Stimulated activated CD8-positive, alpha-beta memory T cell treated with anti-CD3 and anti-CD28 coated beads, Interleukin-15, amount 100 ng/mL, for 48 hours (primary cell): ENCODE results near the gene GUCD1.
"Not testable (repeated sequence)": the region's sequence is repeated elsewhere in the genome, so short reads cannot be mapped to it uniquely, and the experiment has no call there.

ENCODE experiments used
- DNase-seq, 2 donors: peaks; one replicate each; pipeline ENCODE4 v3.0.0-alpha.2; 2020; ENCODE audit warnings: low read depth in 2 of 2

Gene GUCD1

DNA sequence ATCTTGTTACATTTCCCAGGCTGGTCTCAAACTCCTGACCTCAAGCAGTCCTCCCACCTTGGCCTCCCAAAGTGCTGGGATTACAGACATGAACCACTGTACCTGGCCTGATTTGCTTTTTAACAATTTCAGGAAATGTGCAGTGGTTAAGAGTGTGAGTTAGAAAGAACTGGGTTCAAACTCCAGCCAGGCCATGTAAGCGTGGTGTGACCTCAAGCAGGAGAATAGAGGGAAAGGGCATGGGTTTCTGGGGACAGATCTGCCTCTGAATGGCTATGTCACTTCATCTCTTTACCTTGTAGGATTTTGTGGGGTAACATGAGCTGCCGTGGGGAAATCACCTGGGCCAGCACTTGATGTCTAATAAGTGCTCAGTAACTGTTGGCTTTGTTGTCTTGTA lies 10.1 kb upstream of the GUCD1 start:
- no peak for DNase-seq

DNA sequence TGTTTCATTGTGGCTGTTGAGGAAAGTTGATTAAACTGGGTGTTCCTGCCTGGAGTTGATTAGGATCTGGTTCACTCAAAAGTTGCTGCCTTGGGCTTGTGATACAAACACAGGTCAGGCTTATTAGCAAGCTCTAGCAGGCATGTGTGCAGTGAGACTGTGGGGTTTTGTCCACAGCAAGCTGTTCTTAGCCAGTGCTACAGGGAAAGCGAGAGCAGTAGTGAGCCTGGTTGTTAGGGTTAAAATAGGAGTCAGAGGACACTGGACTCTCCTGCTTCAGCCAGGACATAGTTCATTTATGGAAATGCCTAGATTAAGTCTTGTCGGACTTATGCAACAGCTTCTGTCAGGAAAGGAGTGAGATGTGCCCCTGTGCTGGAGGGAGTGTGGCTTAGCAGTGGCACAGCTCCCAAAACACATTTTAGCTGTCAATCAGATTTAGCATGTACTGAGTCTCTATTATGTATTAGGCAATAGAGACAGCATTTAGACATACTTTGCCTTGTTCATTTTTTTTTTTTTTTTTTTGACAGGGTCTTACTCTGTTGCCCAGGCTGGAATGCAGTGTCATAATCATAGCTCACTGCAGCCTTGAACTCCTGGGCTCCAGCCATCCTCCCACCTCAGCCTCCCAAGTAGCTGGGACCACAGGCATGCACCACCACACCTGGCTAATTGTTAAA lies 9.6 kb upstream of the GUCD1 start:
- no peak for DNase-seq

DNA sequence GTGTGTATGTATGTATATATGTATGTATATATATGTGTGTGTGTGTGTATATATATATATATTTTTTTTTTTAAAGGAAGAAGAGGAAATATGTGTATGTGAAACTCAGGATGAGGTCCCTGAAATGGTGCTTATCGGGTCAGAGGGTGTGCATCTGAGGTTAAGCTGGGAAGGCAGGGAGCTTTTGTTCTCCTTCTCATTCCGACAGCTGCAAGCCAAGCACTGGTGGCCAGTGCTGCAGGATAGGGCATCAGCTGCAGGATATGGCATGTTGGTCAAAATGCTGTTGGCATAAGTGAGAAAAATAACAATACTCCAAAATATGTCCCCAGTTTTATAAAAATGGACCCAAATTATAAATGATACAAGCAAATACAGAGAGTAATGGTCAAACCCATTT lies 8.3 kb upstream of the GUCD1 start:
- no peak for DNase-seq

DNA sequence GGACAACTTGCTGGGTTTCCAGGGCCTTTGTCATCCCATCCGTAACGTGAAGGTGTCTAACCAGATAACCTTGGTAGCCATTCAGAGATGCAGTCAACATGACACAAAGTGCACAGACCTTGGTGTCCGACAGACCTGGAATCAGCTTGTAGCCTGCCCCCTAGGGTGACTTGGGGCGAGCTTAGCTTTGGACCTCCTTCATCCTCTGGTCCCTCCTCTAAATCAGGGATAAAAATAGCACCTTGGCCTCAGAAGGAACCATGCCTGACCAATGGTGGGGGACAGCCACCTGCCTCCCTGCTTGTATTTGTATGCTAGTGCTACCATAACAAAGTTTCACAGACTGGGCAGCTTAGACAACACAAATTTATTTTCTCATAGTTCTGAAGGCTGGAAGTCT lies 4.5 kb upstream of the GUCD1 start:
- DNase-seq = no peak

DNA sequence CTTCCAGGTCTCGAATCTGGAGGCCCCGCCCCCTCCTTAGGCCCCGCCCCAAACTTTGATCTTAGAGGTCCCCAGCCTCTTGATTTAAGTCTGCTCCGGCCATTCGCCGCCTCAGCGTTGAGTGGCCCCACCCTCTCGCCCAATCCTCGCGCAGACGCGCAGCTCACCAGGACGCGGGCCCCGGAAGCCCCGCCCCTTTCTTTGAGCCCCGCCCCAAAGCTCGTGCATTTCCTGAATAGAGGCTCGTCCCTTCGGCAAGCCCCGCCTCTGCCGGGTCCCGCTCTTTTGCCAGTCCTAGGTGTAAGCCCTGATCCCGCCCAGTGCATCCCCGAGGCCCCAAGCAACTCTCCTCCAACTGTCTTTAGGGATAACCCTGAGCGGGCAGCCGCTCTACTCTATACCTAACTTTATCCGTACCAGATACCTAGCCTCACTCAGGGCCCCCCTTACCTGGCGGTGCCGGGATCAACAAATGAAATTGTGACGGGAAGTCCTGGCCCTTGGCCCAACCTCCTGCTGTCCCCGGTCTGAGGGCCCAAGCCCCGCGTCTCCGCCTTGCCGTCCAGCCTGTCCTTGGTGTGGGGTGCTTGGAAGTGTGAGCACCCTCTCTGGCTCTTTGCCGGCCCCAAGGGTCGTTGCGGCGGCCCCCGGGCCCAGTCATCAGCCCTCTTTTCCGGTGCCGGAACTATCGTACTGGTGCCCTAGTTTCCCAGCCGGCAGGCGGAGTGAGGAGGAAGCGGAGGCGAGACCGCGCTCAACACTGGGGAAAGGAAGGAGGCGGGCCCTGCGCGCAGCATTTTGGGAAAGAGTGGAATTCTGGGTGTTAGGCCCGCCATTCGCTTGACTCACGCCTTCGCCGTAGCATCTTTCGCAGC lies 464 bp upstream of the GUCD1 start, which contains the start of gene SNRPD3:
Gene SNRPD3 (plus strand): TSS at position 835 of the 875 bp plus-strand sequence. CDS start 1,676 bp downstream, outside the sequence.
- DNase-seq = peak; percentile 100

DNA sequence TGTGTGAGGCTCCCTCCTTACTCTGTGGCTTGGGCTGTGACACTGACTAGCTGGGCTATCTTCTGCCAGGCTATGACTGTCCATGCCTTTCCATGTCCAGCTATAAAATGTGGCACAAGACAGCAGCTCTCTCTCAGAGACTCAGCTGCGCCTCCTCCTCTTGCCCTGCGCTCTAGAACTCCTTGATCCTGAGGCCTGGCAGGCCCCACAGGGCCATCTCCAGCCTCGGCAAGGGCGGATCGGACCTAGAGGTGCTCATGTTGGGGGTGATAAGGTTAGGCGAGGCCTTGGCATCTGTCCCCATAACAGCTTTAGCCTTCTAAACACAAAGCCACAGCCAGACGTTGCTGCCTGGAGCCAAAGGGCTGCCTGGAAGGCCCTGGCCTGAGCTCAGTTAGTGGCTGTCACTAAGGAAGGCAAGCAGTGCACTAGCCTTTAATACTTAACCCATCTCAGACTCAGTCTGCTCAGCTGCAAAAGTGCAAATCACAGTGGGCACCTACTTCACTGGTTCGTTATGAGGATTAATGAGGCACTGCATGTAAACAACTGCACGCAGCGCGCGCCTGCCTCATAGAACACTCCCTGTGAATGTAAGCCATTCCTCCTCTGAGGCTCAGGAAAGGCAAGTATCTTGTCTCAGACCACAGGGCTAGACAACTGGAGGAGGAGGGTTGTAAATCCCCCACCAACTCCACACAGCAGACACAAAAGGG lies 1.2 kb downstream of the GUCD1 start:
- DNase-seq = no peak

DNA sequence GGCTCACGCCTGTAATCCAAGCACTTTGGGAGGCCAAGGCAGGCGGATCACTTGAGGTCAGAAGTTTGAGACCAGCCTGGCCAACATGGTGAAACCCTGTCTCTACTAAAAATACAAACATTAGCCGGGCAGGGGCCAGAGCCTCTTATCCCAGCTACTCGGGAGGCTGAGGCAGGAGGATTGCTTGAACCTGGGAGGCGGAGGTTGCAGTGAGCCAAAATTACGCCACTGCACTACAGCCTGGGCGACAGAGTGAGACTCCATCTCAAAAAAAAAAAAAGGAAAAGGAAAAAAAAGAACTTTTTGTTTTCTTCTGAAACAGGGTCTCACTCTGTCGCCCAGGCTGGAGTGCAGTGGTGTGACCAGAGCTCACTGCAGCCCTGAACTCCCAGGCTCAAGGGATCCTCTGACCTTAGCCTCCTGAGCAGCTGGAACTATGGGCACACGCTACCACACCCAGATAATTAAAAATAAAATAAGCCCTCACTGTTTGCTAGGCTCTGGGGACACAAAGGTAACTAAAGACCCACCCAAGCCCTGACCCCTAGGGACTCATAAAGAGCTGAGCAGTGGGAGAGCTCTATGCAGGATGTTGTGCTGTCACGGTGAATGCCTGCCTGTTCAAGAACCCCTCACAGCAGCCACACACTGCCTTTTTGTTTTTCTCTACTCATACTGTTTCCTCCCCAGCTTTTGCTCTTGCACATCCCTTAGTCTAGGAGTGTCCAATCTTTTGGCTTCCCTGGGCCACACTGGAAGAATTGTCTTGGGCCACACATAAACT lies 2.2 kb downstream of the GUCD1 start:
- DNase-seq = not testable (repeated sequence)

DNA sequence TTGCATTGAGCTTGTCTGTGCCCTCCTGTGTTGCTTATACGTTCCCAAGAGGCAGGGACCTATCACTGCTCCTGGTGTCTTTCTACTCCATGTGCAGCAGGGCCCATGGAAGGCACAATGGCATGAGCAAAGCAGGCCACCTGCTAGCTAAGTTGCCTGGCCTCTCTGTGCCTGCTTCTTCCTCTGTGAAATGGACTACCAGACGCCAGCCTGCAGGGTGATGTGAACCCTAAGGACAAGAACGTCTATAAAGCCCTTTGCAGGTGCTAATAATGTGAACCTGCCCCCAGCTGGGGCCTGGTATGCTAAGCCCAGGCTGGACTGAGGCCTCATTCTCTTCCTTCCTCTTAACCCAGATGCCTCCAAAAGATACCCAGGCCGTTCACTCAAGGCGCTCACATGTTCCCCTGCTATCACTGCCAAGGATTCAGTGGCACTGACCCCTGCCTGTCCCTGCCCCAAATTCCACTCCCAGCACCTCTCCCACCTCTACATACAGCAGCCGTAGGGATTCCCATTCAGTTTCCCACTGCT lies 4.0 kb downstream of the GUCD1 start:
- DNase-seq = no peak

DNA sequence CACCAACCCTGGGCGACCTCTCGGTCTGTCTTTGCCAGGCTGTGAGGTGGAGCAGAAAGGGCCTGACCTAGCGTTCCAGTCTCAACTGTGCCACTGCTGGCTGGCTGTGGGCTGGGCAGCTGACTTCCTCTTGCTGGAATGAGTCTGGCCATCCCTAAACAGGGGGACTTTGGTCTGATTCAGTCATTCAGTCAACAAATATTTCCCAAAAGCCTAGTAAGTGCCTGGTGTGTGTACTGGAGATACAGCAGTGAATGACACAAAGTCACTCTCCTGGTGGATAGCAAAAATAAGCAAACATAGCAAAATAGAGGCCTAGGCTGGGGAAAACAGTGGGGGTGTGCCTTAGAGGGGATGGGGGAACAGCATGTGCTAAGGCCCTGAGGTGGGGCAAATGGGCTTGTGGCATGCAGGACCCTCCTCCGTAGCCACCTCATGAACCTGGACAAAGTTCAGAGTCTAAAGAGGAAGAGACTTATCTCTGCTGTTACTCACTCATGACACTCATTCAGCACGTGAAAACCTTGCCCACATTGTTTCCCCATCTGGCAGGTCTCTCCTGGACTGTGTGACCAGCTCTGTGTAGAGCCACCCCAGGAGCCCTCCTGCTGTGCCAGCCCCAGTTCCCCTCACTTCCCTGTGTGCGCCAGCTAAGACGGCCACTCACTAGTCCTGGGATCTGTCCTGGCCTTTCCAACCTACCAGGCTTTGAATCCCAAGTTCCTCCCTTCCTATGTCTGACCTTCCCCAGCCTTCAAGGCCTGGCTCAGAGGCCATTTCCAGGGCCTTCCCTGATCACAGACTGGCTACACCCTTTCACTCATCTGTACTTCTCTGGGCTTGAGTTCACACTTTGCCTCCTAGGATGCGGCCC lies 4.7 kb downstream of the GUCD1 start:
- no peak for DNase-seq

DNA sequence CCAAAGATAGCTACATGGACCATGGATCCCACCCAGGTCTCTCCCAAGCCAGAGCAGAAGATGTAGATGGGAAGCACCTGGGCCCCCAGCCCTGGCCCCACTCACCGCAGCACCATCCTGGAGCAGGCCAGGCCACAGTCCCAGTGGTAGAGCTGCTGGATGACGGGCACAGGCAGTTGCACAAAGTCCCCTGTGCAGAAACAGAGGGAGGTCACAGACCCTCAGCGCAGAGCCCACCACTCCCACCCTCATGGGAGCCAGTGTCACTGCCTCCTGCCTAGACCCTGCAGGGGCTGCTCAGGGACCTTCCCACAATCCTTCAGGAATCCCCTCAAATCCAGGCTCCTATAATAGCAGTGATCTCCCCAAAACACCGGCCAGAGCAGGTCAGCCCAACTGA lies 6.1 kb downstream of the GUCD1 start:
- no peak for DNase-seq

DNA sequence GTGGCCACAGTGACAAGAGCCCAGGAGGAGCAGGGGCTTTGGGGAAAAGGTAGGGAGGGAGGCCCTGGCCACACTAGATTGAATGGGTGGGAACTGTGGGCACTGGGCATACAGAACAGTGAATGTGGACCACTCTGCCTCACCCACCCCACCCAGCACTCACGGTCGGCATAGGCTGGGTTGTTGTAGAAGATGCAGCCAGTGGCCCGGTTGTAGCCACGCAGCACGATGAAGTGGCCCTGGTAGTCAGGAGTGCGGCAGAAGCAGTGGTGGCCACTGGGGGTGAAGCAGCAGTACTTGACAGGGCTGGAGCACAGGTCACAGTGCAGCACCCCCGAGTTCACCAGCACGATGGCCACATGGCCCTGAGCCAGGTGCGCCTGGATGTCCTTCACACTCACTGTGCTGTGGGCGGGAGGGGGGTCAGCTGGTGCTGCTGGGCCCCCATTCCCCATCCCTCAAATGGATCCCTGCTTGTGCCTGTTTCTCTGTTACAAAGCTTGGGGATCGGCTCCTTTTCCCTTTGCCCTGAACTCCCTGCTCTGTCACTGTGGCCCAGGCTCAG lies 11.2 kb downstream of the GUCD1 start:
- no peak for DNase-seq

DNA sequence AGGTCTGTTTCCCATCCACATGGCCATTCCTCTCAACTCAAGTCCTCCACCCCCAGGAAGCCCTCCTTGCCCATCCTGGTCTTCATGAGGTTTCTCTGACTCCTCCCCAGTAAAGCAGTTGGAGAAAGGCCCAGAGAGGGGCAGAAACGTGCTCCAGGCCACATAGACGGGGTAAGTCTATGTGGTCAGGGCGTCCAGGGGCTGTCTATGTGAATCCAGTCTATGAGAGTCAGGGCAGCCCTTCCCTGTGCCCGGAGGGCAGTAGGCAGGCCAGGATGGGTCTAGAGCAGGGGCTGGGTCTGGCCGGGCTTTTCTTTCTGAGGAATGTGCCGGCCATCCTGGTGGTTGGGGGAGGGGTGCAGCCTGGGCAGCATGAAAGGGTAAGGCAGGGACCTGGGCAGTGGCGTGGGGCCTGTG lies 11.7 kb downstream of the GUCD1 start:
- no peak for DNase-seq

DNA sequence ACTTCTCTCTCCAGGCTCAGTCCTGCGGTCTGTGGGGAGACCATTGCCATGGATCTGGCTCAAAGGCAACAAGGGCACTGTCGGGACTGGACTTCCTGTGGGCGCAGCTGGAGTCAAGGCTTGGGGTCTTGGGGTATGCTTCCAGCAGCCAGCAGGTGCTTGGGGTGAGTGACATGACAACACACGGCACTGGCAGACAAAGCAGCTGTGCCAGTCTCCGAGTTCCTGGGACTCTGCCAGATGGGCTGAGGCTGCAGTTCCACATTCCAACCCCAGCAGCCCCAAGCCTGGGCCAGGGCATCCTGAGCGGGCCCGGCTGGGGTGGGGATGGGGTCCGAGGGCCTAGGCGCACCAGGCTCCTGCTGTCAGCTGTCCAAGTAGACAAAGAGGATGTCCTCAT lies 12.3 kb downstream of the GUCD1 start:
- no peak for DNase-seq

DNA sequence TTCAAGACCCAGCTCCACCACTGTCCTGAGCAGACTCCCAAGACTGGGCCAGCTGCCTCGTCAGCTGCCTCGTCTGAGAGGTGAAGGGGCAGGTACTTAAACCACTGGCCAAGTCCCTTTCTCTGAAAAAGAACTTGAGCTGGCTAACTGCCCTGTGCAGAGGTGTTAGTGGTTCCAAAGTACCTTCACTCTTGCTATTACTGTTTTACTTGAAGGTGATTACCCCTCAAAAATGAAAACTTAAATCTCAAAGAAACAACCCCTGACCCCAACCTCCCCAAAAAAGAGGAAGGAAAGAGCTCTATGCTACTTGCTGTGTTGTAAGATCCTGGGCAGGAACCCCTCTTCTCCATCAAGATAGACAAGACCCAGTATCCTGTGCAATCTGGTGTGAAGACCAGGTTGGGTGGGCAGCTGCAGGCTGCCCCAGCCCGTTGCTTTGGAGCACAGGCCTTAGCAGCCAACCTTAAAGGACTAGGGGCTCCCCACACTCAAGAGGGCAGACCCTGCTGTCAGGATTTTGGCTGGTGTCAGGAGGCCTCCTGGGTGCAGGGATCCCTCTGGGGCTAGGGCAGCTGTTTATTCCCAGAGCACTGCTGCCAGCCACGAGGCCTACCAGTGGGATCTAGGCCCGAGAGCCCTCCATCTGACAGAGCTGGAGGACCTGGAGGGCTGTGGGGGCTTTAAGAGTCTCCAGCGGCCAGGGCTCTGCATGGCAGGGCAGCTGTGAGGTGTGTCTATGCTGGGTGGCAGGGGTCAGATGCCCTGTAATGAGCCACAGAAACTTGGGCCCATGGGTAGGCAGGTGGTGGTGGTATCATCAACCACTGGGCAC lies 13.0 kb downstream of the GUCD1 start:
- DNase-seq = no peak

DNA sequence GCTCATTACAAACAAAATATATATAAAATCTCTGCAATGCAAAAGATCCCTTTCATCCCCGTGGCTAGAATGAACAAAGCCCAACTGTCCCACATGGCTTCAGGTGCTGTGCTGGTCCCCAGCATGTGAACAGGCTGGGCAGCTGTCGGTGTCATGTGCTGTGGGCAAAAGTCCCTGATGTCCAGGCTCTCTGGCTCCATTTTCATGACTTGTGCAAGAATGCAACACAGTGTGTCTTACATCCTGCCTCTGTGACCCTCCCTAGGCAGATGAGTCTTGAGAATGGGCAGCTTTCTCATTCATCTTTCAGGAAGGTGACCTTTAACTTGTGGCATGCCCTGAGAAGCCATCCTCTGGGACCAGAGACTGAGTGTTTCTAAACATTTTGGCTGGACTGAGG lies 14.5 kb downstream of the GUCD1 start:
- no peak for DNase-seq

DNA sequence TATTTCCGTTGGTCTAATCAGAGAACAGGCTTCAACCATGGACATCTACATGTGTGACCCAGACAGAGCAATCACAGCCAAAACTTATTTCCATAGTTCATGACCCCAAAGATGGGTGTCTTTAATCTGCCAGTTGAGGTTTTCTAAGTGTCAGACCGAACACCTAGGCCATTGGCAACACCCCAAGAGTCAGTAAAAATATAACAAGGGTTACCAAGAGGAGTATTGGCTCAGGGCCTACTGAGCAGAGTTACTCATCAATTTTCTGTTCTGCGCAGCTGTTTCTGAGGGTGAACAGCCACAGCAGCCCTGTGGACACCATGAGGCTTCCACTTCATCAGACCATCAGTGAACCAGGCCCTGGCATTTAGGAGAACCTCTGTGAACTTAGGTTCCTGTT lies 18.8 kb downstream of the GUCD1 start:
- no peak for DNase-seq

DNA sequence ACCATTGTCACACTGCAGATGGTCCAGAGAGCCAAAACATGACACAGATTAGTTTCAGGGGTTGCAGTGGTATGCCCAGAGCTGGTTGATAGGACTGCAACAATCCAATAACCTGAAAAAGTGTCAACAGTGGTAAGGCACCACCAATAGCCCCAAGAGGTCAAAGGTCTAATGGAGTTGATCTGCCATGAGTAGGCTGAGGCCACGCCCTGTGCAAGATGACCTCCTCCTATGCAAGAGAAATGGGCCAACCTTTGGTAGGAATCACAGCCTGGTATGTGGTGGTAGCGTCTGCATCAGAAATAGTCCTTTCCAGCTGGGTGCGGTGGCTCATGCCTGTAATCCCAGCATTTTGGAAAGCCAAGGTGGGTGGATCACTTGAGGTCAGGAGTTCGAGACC lies 19.6 kb downstream of the GUCD1 start:
- DNase-seq = no peak

DNA sequence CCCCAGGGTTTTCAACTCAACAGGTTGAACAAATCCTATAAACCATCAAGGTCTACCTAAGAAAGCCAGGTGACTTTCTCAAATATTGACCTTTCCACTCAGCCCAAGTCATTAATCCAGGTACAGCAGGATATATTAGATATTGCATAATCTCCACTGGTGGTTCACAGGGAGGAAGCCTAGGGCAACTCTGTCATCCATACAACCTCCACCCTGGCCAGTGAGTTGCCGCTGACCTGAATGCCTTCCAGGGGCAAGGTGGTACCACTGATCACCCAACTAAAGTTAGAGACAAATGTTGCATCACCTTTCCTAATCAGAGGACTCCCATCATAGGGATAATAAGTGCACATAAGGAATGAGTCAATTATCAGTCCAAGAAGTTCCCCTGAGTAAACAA lies 22.9 kb downstream of the GUCD1 start:
- DNase-seq = no peak

DNA sequence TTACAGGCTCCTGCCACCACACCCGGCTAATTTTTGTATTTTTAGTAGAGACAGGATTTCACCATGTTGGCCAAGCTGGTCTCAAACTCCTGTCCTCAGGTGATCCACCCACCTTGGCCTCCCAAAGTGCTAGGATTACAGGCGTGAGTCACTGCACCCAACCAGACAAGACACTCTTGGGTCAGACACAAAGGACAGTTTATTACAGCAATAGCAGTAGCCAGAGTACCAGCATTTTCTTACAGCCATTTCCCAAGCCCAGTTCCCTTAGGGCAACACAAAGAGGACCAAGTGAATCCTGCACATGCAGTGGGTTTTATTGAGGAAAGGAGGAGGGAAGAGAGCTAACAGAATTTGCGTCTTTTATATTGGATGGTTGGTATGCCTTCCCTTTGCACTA lies 24.0 kb downstream of the GUCD1 start:
- DNase-seq = not testable (repeated sequence)
